OCI-LY1 (cell line): ENCODE results near the gene DHX29.

Source experiments
- H2AFZ ChIP-seq: fragments of 200-600 bp; sonication (generic), shearing (Covaris generic); 2 replicates; pipeline ENCODE4 v1.6.0; 2014; ENCODE audit warnings: antibody characterized with exemption, mild to moderate bottlenecking, low read length
- H3F3A ChIP-seq: fragments of 200-600 bp; sonication (generic), shearing (Covaris generic); 2 replicates; pipeline ENCODE4 v1.6.0; 2014; ENCODE audit warnings: mild to moderate bottlenecking, antibody characterized with exemption, low read length, moderate library complexity; ENCODE audit not compliant: insufficient read depth
- H3K27ac ChIP-seq: fragments of 200-600 bp; sonication (generic); 2 replicates; pipeline ENCODE4 v1.5.1; 2014; ENCODE audit warnings: low read length, mixed run types, mild to moderate bottlenecking, low read depth; ENCODE audit not compliant: poor library complexity, severe bottlenecking
- H3K27me3 ChIP-seq: fragments of 200-600 bp; sonication (generic); 2 replicates; pipeline ENCODE4 v1.6.0; 2014; ENCODE audit warnings: antibody characterized with exemption, mild to moderate bottlenecking, low read length, moderate library complexity; ENCODE audit not compliant: insufficient read depth
- H3K36me3 ChIP-seq: fragments of 200-600 bp; sonication (generic); 2 replicates; pipeline ENCODE4 v1.6.1; 2014; ENCODE audit warnings: mild to moderate bottlenecking, antibody characterized with exemption, low read length, moderate library complexity, mixed read lengths; ENCODE audit not compliant: insufficient read depth
- H3K4me1 ChIP-seq: fragments of 200-600 bp; sonication (generic); 2 replicates; pipeline ENCODE4 v1.5.1; 2014; ENCODE audit warnings: mild to moderate bottlenecking, low read length, moderate library complexity; ENCODE audit not compliant: insufficient read depth, severe bottlenecking
- H3K4me2 ChIP-seq: fragments of 200-600 bp; sonication (generic), shearing (Covaris generic); 2 replicates; pipeline ENCODE4 v1.6.1; 2014; ENCODE audit warnings: low read length
- H3K4me3 ChIP-seq: fragments of 200-600 bp; sonication (generic); 2 replicates; pipeline ENCODE4 v1.5.1; 2014; ENCODE audit warnings: low read length, low read depth, mild to moderate bottlenecking, mixed read lengths; ENCODE audit not compliant: poor library complexity, severe bottlenecking
- H3K79me2 ChIP-seq: fragments of 200-600 bp; shearing (Covaris generic); 2 replicates; pipeline ENCODE4 v1.6.1; 2016; ENCODE audit warnings: mixed run types, low read length, mixed read lengths; ENCODE audit not compliant: insufficient read depth
- H3K9ac ChIP-seq: fragments of 200-600 bp; sonication (generic), shearing (Covaris generic); 2 replicates; pipeline ENCODE4 v1.6.1; 2014; ENCODE audit warnings: mild to moderate bottlenecking, low read length, mixed read lengths
- H3K9me2 ChIP-seq: fragments of 200-600 bp; sonication (generic), shearing (Covaris generic); 2 replicates; pipeline ENCODE4 v1.6.1; 2014; ENCODE audit warnings: low read depth, mild to moderate bottlenecking, low read length, mixed read lengths
- H3K9me3 ChIP-seq: fragments of 200-600 bp; shearing (Covaris generic); 2 replicates; pipeline ENCODE4 v1.6.1; 2014; ENCODE audit warnings: low read length, mixed read lengths
- H4K20me1 ChIP-seq: fragments of 200-600 bp; sonication (generic), shearing (Covaris generic); 2 replicates; pipeline ENCODE4 v1.6.0; 2016; ENCODE audit warnings: mild to moderate bottlenecking, low read length; ENCODE audit not compliant: insufficient read depth
- CTCF ChIP-seq: fragments of 200-600 bp; sonication (generic), shearing (Covaris generic); IDR thresholded peaks from 2 replicates; pipeline ENCODE4 v1.5.1; 2017; ENCODE audit warnings: mild to moderate bottlenecking, antibody characterized with exemption, low read length, moderate library complexity, mixed read lengths
- EZH2 ChIP-seq: fragments of 200-600 bp; sonication (generic), shearing (Covaris generic); IDR thresholded peaks from 2 replicates; pipeline ENCODE4 v1.8.0; 2017; ENCODE audit warnings: borderline replicate concordance, mixed run types, mild to moderate bottlenecking, antibody characterized with exemption, low read length, moderate library complexity, mixed read lengths

DHX29 gene

GRCh38 chr5:55303238-55303690 is 4.2 kb downstream of the DHX29 start:
- Histone ChIP-seq H3K9ac (no peak overlapping the region), H3K4me3 (no peak overlapping the region)

GRCh38 chr5:55300890-55301289 is 6.6 kb downstream of the DHX29 start:
- H2AFZ ChIP-seq = no peak overlapping the region
- no peaks in the 10 kb centered on the region for H4K20me1 ChIP-seq
- H3K9me3 ChIP-seq = no peaks in the 10 kb centered on the region; the same call in 1 of the 2 replicates
- TF ChIP-seq EZH2 (no peak), CTCF (no peak)
- H3F3A ChIP-seq = no peaks in the 10 kb centered on the region
- H3K4me3 ChIP-seq = no peak overlapping the region
- H3K79me2 ChIP-seq = peaks cover 22% of the 10 kb centered on the region
- H3K36me3 ChIP-seq = peaks cover 33% of the 10 kb centered on the region
- no peak overlapping the region for H3K27ac ChIP-seq
- H3K4me2 ChIP-seq = no peak overlapping the region
- no peaks in the 10 kb centered on the region for H3K9me2 ChIP-seq
- H3K9ac ChIP-seq = no peak overlapping the region
- H3K4me1 ChIP-seq = peaks cover 23% of the 10 kb centered on the region
- H3K27me3 ChIP-seq = no peaks in the 10 kb centered on the region

More at GRCh38 chr5:55303238-55303690, 4.2 kb downstream of the DHX29 start:
- H3K9me3 ChIP-seq = no peaks in the 10 kb centered on the region; the same call in 1 of the 2 replicates
- no peak for TF ChIP-seq CTCF
- TF ChIP-seq EZH2 = no peak
- no peaks in the 10 kb centered on the region for H3K27me3 ChIP-seq
- no peaks in the 10 kb centered on the region for H3F3A ChIP-seq
- no peaks in the 10 kb centered on the region for H3K9me2 ChIP-seq
- peaks cover 33% of the 10 kb centered on the region for H3K4me1 ChIP-seq
- H3K4me2 ChIP-seq = no peak overlapping the region
- peaks cover 9% of the 10 kb centered on the region for H3K36me3 ChIP-seq
- peaks cover 40% of the 10 kb centered on the region for H3K79me2 ChIP-seq
- no peak overlapping the region for H3K27ac ChIP-seq
- H2AFZ ChIP-seq = no peak overlapping the region
- H4K20me1 ChIP-seq = no peaks in the 10 kb centered on the region

- H3F3A ChIP-seq = no peaks in the 10 kb centered on the region
- no peak for TF ChIP-seq CTCF
- no peak for TF ChIP-seq EZH2
- H3K9ac ChIP-seq = no peak overlapping the region
- no peaks in the 10 kb centered on the region for H3K4me1 ChIP-seq
- no peak overlapping the region for H3K4me3 ChIP-seq
- no peak overlapping the region for H2AFZ ChIP-seq
- no peaks in the 10 kb centered on the region for H3K9me2 ChIP-seq
- no peaks in the 10 kb centered on the region; the same call in 1 of the 2 replicates for H3K9me3 ChIP-seq
- no peak overlapping the region for H3K4me2 ChIP-seq
- no peaks in the 10 kb centered on the region for H3K79me2 ChIP-seq
- no peaks in the 10 kb centered on the region for H3K27me3 ChIP-seq
- H3K36me3 ChIP-seq = peaks cover 82% of the 10 kb centered on the region
- H3K27ac ChIP-seq = no peak overlapping the region
- H4K20me1 ChIP-seq = no peaks in the 10 kb centered on the region
These were observed 12.6 kb downstream of the DHX29 start for GRCh38 chr5:55294935-55295334.
